ENCODE data around the gene RAET1G.
A peak's percentile ranks its signal among the peaks of the same experiment; 100 is the strongest.
"Not testable (repeated sequence)": the region's sequence is repeated elsewhere in the genome, so short reads cannot be mapped to it uniquely, and the experiment has no call there.

Gene RAET1G

GRCh38 chr6:149934249-149935156, 11.6 kb upstream of the RAET1G start:
- peak; percentile 51 for DNase-seq (ENCODE audit: low spot score)

DNA sequence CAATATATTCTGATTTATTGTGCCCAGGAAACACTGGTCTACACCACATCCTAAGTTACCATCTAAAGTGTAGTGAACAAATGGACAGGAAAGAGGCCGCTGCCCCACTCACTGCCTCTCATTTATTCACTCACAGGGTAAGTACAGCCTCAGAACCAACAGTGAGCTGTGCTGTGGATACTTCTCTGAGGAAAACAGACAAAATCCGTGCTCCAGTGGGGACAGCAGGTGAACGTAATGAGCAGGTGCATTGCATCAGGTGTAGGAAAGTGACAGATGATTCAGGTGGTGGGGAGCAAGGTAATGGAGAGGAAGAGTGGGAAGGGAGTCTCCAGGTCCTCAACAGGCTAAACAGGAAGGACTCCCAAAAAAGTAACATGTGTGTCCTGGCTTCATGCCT, 10.5 kb upstream of the RAET1G start:
- DNase-seq (ENCODE audit: low spot score), result no peak

- DNase-seq (ENCODE audit: low spot score), result no peak
Measured at GRCh38 chr6:149933036-149933435, 10.1 kb upstream of the RAET1G start.

GRCh38 chr6:149931501-149931900, 8.6 kb upstream of the RAET1G start:
- DNase-seq (ENCODE audit: low spot score), result no peak

DNA sequence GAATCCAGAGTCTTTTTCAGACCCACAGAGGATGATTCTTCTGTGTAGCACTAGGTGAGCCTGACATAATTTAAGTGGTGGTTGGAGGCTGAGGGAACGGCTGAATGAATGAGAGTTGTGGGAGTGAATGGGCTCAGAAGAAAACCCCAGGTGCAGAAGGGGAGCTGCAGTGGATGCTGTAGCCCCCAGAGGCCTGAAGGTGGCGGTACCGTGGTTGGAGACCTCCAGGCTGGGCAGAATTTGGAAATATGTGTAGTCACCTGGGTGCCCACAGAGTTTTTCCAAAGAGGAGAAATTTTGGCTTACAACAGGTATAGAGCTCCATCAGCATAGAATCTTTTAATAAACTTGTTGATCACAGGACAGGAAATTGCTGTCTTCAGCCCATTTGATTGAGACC, 6.5 kb upstream of the RAET1G start:
- peak; percentile 58 for DNase-seq (ENCODE audit: low spot score)

GRCh38 chr6:149927025-149927424, 4.1 kb upstream of the RAET1G start:
- DNase-seq (ENCODE audit: low spot score), result not testable (repeated sequence)

GRCh38 chr6:149925974-149926777, 3.3 kb upstream of the RAET1G start:
- peak; percentile 65 for DNase-seq (ENCODE audit: low spot score)

GRCh38 chr6:149925253-149925973, 2.5 kb upstream of the RAET1G start:
- no peak for DNase-seq (ENCODE audit: low spot score)

GRCh38 chr6:149924933-149925252, 2.0 kb upstream of the RAET1G start:
- DNase-seq (ENCODE audit: low spot score), result no peak

DNA sequence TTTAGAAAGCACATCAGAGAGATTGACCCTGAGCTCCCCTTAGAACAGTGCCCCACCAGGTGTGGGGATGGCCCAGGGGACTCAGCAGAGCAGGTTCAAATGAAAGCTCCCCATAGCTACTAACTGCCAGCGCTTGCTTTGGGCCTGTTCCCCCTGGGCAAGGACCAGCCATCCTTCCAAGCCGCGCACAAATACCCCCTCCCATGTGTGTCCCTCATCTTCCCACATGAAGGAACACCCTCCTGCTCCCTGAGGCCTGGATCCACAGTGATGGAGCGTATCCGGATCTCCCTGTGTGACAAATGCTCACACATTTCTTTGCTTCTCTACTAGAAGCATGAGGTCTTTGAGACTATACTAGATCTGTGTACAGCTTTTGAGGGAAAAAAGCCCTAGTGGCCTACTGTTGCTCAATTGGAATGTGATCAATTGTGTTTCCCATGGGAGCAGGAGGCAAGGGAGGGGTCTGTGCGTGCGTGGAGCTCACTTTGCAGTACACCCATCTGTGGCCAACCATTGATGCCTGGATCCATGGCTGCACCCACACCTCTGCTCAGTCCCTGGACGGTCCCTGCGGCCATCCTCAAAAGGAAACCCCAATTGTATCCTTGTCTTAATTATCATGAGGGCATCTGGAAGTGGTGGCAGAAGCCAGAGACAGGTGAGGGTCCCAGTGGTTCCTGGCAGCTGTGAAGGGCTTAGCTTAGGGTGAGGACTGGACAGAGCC, 1.4 kb upstream of the RAET1G start:
- DNase-seq (ENCODE audit: low spot score), result no peak

DNA sequence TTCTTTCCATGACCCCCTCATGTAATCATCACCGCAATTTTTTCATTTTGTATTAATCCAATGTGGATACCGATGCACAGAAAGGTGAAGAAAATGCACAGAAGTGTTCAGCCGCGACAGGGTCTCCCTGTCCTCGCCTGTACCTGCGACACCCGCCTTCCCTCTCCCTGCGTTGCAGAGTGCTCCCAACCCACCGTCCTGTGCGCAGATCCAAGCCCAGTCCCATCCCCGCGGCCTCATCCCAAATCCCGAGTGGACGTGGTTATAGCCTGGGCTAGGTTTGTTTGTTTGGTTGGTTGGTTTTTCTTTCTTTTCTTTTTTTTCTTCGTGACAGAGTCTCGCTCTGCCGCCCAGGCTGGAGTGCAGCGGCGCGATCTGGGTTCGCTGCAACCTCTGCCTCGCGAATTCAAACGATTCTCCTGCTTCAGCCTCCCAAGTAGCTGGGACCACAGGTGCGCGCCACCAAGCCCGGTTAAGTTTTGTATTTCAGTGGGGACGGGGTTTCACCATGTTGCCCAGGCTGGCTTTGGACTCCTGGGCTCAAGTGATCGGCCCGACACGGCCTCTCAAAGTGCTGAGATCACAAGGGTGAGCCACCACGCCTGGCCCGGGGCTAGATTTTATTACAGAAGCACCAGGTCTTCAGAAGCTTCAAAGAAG, 536 bp upstream of the RAET1G start:
- DNase-seq (ENCODE audit: low spot score), result no peak

DNA sequence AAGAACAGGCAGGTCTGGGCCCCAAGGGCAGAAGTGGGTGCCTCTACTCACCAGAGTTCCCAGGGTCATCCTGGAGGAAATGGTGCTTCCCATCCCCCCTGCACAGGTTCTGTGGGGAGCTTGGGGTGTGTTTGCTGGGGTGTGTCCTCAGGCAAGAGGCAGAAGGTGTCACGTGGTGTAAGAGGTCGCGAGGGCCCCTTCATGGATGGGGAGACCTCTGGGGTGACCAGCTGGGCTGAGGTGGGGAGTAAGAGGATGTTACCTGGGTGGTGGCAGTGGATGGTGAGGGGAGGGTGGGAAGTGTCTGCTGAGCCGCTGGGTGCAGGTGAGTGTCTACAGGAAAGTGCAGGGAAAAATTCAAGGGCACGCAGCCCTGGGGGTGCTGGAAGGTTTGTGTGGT, 830 bp downstream of the RAET1G start:
- not testable (repeated sequence) for DNase-seq (ENCODE audit: low spot score)

DNA sequence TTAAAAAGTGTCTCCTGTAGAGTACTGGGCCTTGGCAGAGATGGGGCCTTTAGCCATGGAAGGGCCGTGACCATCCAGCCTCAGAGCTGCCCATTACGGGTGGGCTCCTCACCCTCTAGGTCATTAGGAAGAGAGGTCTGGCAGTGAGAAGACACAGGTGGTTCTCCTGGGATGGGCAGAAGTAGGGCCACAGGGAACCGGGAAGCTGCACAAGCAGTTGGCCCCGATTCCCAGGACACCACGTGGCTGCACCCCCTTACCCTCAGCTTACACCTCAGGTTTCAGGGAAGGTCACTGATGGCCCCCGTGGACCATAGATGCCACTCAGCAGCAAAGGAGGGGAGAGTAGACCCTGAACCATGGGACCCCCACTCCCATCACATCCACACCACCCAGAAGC, 1.6 kb downstream of the RAET1G start:
- DNase-seq (ENCODE audit: low spot score), result no peak

- DNase-seq (ENCODE audit: low spot score), result no peak
Measured at GRCh38 chr6:149919834-149920225, 3.1 kb downstream of the RAET1G start.

DNA sequence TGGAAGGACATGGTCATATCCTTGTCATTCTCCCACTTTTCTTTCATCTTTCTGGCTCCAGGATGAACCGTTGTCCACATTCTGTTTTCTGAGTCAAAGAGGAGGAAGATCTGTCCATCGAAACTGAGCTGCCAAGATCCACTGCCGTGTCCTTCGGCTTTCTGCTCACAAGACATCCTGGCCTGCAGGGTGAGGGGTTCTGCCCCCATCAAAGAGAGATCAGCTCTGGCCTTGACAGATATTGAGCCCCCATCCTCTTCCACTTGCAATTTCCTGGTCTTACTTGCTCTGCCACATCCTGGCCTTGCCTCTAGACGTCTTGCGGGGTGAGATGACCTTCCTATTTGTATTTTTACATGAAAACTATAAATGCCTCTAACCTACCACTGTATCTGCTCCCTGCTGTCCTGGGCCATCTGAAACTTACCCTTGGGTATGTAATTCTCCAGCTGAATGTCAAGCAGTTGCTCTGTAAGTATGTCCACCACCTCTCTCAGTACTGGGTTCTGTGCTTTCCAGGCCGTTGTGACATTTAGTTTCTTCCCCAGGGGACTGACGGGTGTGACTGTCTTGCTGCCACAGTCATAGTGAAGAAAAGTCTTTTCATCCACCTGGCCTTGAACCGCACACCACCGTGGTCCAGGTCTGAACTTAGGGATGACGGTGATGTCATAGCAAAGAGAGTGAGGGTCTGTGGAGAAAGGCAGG, 3.6 kb downstream of the RAET1G start:
- not testable (repeated sequence) for DNase-seq (ENCODE audit: low spot score)

- no peak for DNase-seq (ENCODE audit: low spot score)
Measured at GRCh38 chr6:149918151-149918905, 4.6 kb downstream of the RAET1G start.

DNA sequence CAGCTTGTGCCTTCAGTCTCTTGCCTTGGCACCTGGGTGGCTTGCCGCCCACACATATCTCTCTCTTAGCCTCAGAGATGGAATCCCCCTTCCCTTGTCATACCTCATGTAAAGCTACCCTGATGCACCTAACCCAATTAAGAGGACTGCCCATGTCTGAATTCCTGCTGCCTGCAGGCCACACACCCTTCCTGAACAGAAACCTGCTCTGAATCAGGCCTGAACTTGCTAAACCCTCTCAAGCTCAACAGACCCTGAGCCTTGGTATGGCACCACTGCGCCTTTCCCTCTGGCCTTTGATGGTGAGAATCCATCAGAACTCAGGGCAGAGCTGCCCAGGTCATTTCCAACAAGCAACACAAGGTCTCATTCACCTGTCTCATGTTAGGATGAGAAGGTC, 5.2 kb downstream of the RAET1G start:
- no peak for DNase-seq (ENCODE audit: low spot score)

DNA sequence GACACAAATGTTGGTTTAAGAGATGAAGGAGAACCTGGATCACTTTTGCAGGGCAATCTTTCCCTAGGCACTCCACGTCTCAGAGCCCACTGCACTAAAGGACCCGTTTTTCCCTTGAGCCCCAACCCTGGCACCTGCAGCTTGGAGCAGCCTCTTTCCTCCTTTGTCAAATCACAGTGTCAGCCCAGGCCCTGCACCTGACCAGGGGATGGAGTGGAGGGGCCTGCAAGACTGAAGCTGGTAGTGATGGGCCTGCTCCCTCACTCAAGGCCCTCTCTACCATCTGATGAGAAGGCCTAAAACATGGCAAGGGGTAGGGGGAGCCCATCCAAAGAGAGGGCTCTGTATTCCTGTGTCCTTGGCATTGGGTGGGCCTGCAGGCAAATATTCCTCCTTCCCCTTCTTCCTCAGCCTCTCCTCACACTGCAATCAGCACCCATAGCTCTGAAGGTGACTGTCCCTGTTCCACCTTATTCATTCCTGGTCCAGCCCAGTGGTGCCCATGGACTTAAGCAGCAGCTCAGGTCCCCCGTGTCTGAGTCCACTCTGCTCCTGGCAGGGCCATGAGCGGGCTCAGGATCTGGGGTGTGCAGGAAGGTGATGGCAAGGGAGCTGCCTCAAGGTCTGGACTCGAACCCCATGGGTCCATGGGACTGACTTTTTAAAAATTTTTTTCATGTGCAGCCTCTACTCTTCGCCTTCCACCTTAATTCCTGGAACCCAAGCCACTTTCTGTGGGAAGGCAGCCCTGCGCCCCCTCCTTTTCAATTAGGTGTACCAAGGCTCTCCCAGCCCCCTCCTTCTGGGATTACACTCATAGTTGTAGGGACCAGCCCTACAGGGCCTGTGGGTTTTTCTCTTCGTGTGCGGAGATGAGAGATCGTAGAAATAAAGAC, 6.7 kb downstream of the RAET1G start:
- no peak for DNase-seq (ENCODE audit: low spot score)
